WTC11 (cell line): ENCODE results near the gene DDR2. TPM values are rescaled to one million over a fixed set of nuclear protein-coding genes. Genes with fewer than 3 reads are reported as not detected.
A peak's percentile ranks its signal among the peaks of the same experiment; 100 is the strongest.

ENCODE experiments used
- ATAC-seq: fragments of 200-7000 bp; cut with Tn5 transposase; 2 replicates; pipeline ENCODE4 v1.10.0; 2021; ENCODE audit warnings: mild to moderate bottlenecking, moderate library complexity
- CTCF ChIA-PET: fragments of 300-600 bp; sonication (Branson Sonifier 250); formaldehyde crosslinking; loops from one replicate; lab custom pipeline; 2021; ENCODE audit warnings: antibody characterized with exemption; lab: Charles Lee
- POLR2A ChIA-PET: fragments of 350-600 bp; sonication (Branson Sonifier 250); formaldehyde crosslinking; loops from one replicate; lab custom pipeline; 2021; ENCODE audit warnings: antibody characterized with exemption; lab: Charles Lee
- DNase-seq: peaks from one replicate; pipeline ENCODE4 v3.0.0; 2021; ENCODE audit warnings: low spot score
- H3K27ac Mint-ChIP-seq: 2 replicates; pipeline ENCODE4 v1.8.0; 2021; ENCODE audit warnings: mixed read lengths
- H3K27me3 Mint-ChIP-seq: 2 replicates; pipeline ENCODE4 v1.8.0; 2021; ENCODE audit warnings: low read depth, mild to moderate bottlenecking, moderate library complexity, mixed read lengths
- H3K36me3 Mint-ChIP-seq: 2 replicates; pipeline ENCODE4 v1.8.0; 2021; ENCODE audit warnings: mixed read lengths
- H3K4me1 Mint-ChIP-seq: 2 replicates; pipeline ENCODE4 v1.8.0; 2022; ENCODE audit warnings: mixed read lengths
- H3K4me3 Mint-ChIP-seq: 2 replicates; pipeline ENCODE4 v1.8.0; 2021; ENCODE audit warnings: mild to moderate bottlenecking, moderate library complexity, mixed read lengths
- H3K9me3 Mint-ChIP-seq: 2 replicates; pipeline ENCODE4 v1.8.0; 2021; ENCODE audit warnings: mixed read lengths
- GTF2I ChIP-seq: fragments of 250-450 bp; sonication (Bioruptor Pico); conservative IDR thresholded peaks from 2 replicates; pipeline ENCODE4 v1.4.0; 2021; ENCODE audit warnings: mild to moderate bottlenecking
- MAX ChIP-seq: sonication (generic); formaldehyde crosslinking; IDR thresholded peaks from 2 replicates; pipeline ENCODE4 v1.8.0; 2022; ENCODE audit warnings: mild to moderate bottlenecking, missing genetic modification reagents
- MXD4 ChIP-seq: fragments of 250-450 bp; sonication (Bioruptor Pico); IDR thresholded peaks from 2 replicates; pipeline ENCODE4 v1.8.0; 2021; ENCODE audit warnings: mild to moderate bottlenecking, moderate library complexity, borderline replicate concordance
- ZBTB21 ChIP-seq: sonication (generic); formaldehyde crosslinking; IDR thresholded peaks from 2 replicates; pipeline ENCODE4 v1.8.1; 2023; ENCODE audit warnings: mild to moderate bottlenecking, missing genetic modification reagents, borderline replicate concordance
- ZNF396 ChIP-seq: fragments of 250-450 bp; sonication (Bioruptor Pico); IDR thresholded peaks from 2 replicates; pipeline ENCODE4 v1.8.0; 2021; ENCODE audit warnings: mild to moderate bottlenecking, moderate library complexity, borderline replicate concordance
- total RNA-seq: library from RNA; stranded (reverse); gene quantifications from 3 replicates; pipeline ENCODE4 v1.2.3, GENCODE V29; 2021
- TF ChIP-seq, protein P1 (sequence below): sonication (generic); formaldehyde crosslinking; IDR thresholded peaks from 2 replicates; pipeline ENCODE4 v1.8.1; 2023; ENCODE audit warnings: mild to moderate bottlenecking, missing genetic modification reagents, borderline replicate concordance
- TF ChIP-seq, protein P2 (sequence below): sonication (generic); formaldehyde crosslinking; IDR thresholded peaks from 2 replicates; pipeline ENCODE4 v1.8.0; 2023; ENCODE audit warnings: mild to moderate bottlenecking, missing genetic modification reagents
- TF ChIP-seq, protein P3 (sequence below): fragments of 250-450 bp; sonication (Bioruptor Pico); IDR thresholded peaks from 2 replicates; pipeline ENCODE4 v1.9.0; 2021; ENCODE audit warnings: mild to moderate bottlenecking, borderline replicate concordance
- TF ChIP-seq, protein P4 (sequence below): fragments of 200-600 bp; IDR thresholded peaks from 2 replicates; pipeline ENCODE4 v1.8.0; 2022; ENCODE audit warnings: antibody characterized with exemption
- TF ChIP-seq, protein P5 (sequence below): sonication (generic); formaldehyde crosslinking; IDR thresholded peaks from 2 replicates; pipeline ENCODE4 v1.8.0; 2022; ENCODE audit warnings: mild to moderate bottlenecking, missing genetic modification reagents

The DDR2 gene
- total RNA-seq, 1 experiment from 2014 or later, result 0.85 TPM

- TF ChIP-seq, protein P1, sequence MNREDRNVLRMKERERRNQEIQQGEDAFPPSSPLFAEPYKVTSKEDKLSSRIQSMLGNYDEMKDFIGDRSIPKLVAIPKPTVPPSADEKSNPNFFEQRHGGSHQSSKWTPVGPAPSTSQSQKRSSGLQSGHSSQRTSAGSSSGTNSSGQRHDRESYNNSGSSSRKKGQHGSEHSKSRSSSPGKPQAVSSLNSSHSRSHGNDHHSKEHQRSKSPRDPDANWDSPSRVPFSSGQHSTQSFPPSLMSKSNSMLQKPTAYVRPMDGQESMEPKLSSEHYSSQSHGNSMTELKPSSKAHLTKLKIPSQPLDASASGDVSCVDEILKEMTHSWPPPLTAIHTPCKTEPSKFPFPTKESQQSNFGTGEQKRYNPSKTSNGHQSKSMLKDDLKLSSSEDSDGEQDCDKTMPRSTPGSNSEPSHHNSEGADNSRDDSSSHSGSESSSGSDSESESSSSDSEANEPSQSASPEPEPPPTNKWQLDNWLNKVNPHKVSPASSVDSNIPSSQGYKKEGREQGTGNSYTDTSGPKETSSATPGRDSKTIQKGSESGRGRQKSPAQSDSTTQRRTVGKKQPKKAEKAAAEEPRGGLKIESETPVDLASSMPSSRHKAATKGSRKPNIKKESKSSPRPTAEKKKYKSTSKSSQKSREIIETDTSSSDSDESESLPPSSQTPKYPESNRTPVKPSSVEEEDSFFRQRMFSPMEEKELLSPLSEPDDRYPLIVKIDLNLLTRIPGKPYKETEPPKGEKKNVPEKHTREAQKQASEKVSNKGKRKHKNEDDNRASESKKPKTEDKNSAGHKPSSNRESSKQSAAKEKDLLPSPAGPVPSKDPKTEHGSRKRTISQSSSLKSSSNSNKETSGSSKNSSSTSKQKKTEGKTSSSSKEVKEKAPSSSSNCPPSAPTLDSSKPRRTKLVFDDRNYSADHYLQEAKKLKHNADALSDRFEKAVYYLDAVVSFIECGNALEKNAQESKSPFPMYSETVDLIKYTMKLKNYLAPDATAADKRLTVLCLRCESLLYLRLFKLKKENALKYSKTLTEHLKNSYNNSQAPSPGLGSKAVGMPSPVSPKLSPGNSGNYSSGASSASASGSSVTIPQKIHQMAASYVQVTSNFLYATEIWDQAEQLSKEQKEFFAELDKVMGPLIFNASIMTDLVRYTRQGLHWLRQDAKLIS (CRISPR knock-in tag), result no peak
Measured at GRCh38 chr1:162632698-162633080, 425 bp downstream of the DDR2 start (continued).

- Mint-ChIP-seq H3K4me3 (no peak overlapping the region), H3K9me3 (no peaks in the 10 kb centered on the region), H3K36me3 (no peaks in the 10 kb centered on the region), H3K27me3 (no peaks in the 10 kb centered on the region), H3K4me1 (peaks cover 21% of the 10 kb centered on the region), H3K27ac (peak overlapping the region; percentile 60; the same call in 1 of the 2 replicates)
- TF ChIP-seq, protein P2, sequence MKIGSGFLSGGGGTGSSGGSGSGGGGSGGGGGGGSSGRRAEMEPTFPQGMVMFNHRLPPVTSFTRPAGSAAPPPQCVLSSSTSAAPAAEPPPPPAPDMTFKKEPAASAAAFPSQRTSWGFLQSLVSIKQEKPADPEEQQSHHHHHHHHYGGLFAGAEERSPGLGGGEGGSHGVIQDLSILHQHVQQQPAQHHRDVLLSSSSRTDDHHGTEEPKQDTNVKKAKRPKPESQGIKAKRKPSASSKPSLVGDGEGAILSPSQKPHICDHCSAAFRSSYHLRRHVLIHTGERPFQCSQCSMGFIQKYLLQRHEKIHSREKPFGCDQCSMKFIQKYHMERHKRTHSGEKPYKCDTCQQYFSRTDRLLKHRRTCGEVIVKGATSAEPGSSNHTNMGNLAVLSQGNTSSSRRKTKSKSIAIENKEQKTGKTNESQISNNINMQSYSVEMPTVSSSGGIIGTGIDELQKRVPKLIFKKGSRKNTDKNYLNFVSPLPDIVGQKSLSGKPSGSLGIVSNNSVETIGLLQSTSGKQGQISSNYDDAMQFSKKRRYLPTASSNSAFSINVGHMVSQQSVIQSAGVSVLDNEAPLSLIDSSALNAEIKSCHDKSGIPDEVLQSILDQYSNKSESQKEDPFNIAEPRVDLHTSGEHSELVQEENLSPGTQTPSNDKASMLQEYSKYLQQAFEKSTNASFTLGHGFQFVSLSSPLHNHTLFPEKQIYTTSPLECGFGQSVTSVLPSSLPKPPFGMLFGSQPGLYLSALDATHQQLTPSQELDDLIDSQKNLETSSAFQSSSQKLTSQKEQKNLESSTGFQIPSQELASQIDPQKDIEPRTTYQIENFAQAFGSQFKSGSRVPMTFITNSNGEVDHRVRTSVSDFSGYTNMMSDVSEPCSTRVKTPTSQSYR (CRISPR knock-in tag), result no peak
- DNase-seq (no peak), ATAC-seq (peak; percentile 18; the same call in 1 of the 2 replicates)
- ChIA-PET CTCF (interaction anchor here (0.5 to 0.9 kb wide), 4 partner anchors 10 to 596 kb away, joined by 3 to 5 read pairs (median 4); no protein-coding TSS in a partner anchor), POLR2A (no interaction called here)
Measured at GRCh38 chr1:162633081-162633762, 958 bp downstream of the DDR2 start.

GRCh38 chr1:162635418-162635817 lies 3.2 kb downstream of the DDR2 start:
- Mint-ChIP-seq H3K27ac (no peak overlapping the region), H3K9me3 (no peaks in the 10 kb centered on the region), H3K36me3 (no peaks in the 10 kb centered on the region), H3K4me1 (peaks cover 21% of the 10 kb centered on the region), H3K27me3 (no peaks in the 10 kb centered on the region), H3K4me3 (no peak overlapping the region)
- DNase-seq (no peak), ATAC-seq (no peak)
- POLR2A ChIA-PET, result no interaction called here
- CTCF ChIA-PET, result no interaction called here
- TF ChIP-seq, protein P3, sequence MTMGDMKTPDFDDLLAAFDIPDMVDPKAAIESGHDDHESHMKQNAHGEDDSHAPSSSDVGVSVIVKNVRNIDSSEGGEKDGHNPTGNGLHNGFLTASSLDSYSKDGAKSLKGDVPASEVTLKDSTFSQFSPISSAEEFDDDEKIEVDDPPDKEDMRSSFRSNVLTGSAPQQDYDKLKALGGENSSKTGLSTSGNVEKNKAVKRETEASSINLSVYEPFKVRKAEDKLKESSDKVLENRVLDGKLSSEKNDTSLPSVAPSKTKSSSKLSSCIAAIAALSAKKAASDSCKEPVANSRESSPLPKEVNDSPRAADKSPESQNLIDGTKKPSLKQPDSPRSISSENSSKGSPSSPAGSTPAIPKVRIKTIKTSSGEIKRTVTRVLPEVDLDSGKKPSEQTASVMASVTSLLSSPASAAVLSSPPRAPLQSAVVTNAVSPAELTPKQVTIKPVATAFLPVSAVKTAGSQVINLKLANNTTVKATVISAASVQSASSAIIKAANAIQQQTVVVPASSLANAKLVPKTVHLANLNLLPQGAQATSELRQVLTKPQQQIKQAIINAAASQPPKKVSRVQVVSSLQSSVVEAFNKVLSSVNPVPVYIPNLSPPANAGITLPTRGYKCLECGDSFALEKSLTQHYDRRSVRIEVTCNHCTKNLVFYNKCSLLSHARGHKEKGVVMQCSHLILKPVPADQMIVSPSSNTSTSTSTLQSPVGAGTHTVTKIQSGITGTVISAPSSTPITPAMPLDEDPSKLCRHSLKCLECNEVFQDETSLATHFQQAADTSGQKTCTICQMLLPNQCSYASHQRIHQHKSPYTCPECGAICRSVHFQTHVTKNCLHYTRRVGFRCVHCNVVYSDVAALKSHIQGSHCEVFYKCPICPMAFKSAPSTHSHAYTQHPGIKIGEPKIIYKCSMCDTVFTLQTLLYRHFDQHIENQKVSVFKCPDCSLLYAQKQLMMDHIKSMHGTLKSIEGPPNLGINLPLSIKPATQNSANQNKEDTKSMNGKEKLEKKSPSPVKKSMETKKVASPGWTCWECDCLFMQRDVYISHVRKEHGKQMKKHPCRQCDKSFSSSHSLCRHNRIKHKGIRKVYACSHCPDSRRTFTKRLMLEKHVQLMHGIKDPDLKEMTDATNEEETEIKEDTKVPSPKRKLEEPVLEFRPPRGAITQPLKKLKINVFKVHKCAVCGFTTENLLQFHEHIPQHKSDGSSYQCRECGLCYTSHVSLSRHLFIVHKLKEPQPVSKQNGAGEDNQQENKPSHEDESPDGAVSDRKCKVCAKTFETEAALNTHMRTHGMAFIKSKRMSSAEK, result no peak
- TF ChIP-seq, protein P4, sequence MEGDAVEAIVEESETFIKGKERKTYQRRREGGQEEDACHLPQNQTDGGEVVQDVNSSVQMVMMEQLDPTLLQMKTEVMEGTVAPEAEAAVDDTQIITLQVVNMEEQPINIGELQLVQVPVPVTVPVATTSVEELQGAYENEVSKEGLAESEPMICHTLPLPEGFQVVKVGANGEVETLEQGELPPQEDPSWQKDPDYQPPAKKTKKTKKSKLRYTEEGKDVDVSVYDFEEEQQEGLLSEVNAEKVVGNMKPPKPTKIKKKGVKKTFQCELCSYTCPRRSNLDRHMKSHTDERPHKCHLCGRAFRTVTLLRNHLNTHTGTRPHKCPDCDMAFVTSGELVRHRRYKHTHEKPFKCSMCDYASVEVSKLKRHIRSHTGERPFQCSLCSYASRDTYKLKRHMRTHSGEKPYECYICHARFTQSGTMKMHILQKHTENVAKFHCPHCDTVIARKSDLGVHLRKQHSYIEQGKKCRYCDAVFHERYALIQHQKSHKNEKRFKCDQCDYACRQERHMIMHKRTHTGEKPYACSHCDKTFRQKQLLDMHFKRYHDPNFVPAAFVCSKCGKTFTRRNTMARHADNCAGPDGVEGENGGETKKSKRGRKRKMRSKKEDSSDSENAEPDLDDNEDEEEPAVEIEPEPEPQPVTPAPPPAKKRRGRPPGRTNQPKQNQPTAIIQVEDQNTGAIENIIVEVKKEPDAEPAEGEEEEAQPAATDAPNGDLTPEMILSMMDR, result no peak
- TF ChIP-seq, all 79 proteins: peak for 0

DNA sequence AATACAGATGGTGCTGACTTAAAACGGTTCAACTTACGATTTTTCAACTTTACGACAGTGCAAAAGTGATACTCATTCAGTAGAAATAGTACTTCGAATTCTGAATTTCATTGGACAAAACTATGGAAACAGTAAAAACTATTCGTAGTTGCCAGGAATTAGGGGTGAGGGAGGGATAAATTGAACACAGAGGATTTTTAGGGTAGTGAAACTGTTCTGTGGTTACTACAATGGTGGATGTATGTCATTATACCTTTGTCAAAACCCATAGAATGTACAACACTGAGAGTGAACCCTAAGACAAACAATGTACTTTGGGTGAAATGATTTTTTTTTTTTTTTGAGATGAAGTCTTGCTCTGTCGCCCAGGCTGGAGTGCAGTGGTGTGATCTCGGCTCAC lies 7.5 kb downstream of the DDR2 start:
- no peak overlapping the region for H3K27ac Mint-ChIP-seq
- H3K4me1 Mint-ChIP-seq, result no peaks in the 10 kb centered on the region
- H3K27me3 Mint-ChIP-seq, result no peaks in the 10 kb centered on the region
- no peak overlapping the region for H3K4me3 Mint-ChIP-seq
- ATAC-seq, result no peak
- CTCF ChIA-PET, result no interaction called here
- no peaks in the 10 kb centered on the region for H3K36me3 Mint-ChIP-seq
- no peak for DNase-seq
- H3K9me3 Mint-ChIP-seq, result no peaks in the 10 kb centered on the region
- POLR2A ChIA-PET, result interaction anchor here (0.7 kb wide), 1 partner anchor 259 kb away, joined by 3 read pairs; no protein-coding TSS in a partner anchor
- no peak for TF ChIP-seq MXD4
- TF ChIP-seq ZNF396, result no peak
- TF ChIP-seq, protein P2 (CRISPR knock-in tag), result no peak
- TF ChIP-seq, protein P5, sequence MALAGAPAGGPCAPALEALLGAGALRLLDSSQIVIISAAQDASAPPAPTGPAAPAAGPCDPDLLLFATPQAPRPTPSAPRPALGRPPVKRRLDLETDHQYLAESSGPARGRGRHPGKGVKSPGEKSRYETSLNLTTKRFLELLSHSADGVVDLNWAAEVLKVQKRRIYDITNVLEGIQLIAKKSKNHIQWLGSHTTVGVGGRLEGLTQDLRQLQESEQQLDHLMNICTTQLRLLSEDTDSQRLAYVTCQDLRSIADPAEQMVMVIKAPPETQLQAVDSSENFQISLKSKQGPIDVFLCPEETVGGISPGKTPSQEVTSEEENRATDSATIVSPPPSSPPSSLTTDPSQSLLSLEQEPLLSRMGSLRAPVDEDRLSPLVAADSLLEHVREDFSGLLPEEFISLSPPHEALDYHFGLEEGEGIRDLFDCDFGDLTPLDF, result no peak
- TF ChIP-seq ZBTB21 (CRISPR knock-in tag), result no peak
- TF ChIP-seq GTF2I (CRISPR knock-in tag), result no peak
- no peak for TF ChIP-seq MAX
